Right forelimb (tissue), 1 donor: ENCODE measurements around the gene ACOXL.

Source experiments
- DNase-seq: peaks from one replicate; pipeline ENCODE4 v3.0.0-alpha.2; 2018

ACOXL gene

GRCh38 chr2:110720547-110720946, 11.8 kb upstream of the ACOXL start:
- DNase-seq: no peak

- DNase-seq: no peak
Observed at GRCh38 chr2:110724820-110725219, 7.6 kb upstream of the ACOXL start.

GRCh38 chr2:110725370-110725769, 7.0 kb upstream of the ACOXL start:
- DNase-seq: no peak

- no peak for DNase-seq
Observed at GRCh38 chr2:110725859-110726258, 6.5 kb upstream of the ACOXL start.

DNA sequence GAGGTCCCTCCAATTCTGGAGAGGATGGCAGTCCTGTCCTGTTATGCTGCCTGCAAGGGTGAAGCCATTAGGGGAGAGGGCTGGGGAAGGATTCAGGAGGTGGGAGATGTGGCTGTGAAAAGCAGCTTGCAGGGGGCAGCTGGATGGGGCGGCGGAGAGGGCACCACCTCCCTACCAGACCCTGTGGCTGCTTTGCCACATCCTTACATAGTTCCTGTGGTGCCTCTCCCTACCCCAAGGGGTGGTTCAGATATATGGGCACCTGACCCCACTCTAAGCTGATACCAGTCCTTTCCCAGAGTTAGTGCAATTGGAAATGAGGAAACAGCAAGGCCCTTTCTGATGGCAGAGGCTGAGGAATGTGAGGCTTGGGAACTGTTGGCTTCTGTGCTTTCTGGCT, 6.1 kb upstream of the ACOXL start:
- no peak for DNase-seq

DNA sequence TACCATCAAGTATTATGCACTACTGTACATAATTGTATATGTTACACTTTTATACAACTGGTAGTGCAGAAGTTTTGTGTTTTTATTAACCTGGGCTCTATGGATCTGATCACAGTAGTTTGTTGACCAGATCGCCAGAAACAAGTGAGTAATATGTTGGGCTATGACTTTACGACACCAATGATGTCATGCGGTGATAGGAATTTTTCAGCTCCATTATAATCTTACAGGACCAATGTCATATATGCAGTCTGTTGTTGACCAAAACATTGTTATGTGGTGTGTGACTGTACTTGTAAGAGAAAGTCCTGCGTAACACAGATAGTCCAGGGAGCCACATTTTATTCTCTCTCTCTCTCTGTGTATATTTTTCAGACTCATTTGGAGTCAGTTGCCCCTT, 4.5 kb upstream of the ACOXL start:
- DNase-seq: no peak

DNA sequence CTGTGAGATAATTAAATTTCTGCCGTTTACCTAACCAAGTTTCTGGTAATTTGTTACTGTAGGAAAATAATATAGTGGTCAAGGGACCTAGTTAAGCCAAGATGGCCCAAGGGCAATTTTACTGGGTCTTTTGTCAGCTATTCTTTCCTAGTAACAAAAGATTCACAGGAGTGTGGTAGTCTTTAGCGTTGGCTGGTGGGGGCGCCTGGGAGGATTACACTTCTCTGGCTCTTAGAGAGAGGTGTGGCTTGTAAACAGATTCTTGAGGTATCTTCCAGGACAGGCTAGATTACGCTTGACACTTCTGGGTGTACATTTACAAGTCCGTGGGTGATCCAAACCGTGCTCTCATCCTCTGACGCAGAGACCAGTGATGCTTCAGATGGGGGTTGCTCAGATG, 3.3 kb upstream of the ACOXL start:
- no peak for DNase-seq

- DNase-seq: no peak
Observed at GRCh38 chr2:110731064-110731463, 1.3 kb upstream of the ACOXL start.

GRCh38 chr2:110735366-110735765, 3.0 kb downstream of the ACOXL start:
- DNase-seq: no peak

DNA sequence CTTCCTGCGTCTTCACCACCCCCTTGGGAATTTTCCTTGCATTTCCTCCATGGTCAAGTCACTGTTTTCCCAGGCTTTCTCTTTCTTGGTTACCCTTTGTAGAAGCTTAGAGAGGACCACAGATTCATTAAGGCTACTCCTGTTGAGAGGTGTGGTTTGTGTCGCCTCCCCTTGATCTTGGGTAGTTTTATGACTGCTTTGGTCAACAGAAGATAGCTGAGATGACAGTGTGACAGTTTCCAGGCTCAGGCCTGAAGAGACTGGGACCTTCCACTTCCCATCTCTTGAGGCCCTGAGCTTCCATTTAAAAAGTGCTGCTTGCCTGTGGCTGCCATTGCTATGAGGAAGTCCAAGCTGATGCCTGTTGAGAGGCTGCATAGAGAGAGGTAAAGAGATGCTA, 5.4 kb downstream of the ACOXL start:
- DNase-seq: no peak

GRCh38 chr2:110740747-110741349, 8.5 kb downstream of the ACOXL start:
- no peak for DNase-seq

DNA sequence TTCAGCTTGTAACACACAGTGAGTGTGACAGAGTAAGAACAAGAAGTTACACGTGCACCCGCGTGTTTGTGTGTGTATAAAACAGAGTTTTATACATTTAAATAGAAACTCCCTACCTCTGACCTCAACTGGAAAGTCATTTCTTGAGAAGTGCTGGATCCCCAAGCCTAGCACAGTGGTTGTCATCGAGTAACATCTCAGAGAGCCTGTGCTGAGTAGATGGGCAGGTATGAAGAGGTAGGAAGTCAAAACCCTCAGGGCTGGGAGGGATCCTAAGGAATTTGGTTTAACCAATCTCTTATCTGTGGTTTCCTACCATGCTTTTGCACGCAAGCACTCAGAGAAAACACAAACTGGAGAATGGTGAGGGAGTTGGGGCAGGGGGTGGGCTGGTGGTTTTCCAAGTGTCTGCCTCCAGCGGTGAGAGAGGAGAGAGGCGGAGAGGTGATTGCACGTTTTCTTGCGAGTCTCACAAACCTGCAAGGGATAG, 9.2 kb downstream of the ACOXL start:
- no peak for DNase-seq

GRCh38 chr2:110742412-110742811, 10.0 kb downstream of the ACOXL start:
- DNase-seq: no peak

- DNase-seq: no peak
Observed at GRCh38 chr2:110743600-110743999, 11.2 kb downstream of the ACOXL start.

GRCh38 chr2:110744429-110744828, 12.1 kb downstream of the ACOXL start:
- no peak for DNase-seq

DNA sequence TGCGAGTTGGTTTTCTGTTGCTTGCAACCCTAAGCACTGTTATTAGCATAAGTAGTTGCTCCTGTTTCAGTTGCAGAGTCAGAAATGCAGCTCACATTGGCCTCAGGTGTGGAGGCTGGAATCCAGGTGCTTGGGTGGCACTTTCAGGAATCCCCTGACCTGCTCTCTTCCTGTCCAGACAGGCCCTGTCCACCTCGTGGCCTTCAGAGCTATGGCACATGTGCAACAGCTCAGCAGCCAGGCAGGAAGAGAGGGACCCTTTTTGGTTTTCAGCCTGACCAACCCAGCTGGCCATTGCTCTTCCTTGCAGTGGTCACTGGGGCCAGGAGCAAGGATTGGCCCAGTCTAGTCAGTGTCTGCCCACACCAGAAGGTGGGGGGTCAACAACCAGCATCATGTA, 12.7 kb downstream of the ACOXL start:
- DNase-seq: no peak

- no peak for DNase-seq
Observed at GRCh38 chr2:110746586-110747521, 14.5 kb downstream of the ACOXL start.

GRCh38 chr2:110747522-110748488, 15.4 kb downstream of the ACOXL start:
- no peak for DNase-seq

GRCh38 chr2:110748489-110748867, 16.1 kb downstream of the ACOXL start:
- DNase-seq: no peak

DNA sequence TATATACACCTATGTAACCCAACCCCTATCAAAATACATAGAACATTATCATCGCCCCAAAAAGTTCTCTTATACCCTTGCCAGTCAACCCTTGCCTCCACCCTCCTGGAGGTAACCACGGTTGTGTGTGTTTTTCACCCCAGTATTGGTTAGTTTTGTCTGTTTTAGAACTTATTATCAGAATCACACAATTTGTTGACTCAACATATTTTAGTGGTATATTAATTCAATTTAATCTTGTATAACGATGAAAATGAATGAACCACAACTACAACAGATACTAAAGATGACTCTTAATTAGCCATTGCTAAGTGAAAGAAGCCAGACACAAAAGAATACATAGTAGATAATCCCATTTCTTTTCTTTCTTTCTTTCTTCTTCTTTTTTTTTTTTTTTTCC, 19.3 kb downstream of the ACOXL start:
- no peak for DNase-seq

DNA sequence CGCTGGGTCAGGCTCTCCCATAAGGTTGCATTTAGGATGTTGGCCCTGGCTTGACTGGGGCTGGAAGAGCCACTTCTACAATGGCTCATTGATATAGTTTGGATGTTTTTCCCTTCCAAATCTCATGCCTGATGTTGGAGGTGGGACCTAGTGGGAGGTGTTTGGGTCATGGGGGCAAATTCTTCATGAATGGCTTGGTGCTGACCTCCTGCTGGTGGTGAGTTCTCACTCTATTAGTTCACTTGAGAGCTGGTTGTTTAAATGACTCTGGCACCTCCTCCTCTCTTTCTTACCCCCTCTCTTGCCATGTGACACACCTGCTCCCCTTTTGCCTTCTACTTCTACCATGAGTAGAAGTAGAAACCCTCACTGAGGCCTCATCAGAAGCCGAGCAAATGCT, 20.5 kb downstream of the ACOXL start:
- DNase-seq: no peak

GRCh38 chr2:110755491-110756078, 23.2 kb downstream of the ACOXL start:
- no peak for DNase-seq

- DNase-seq: no peak
Observed at GRCh38 chr2:110759411-110759810, 27.0 kb downstream of the ACOXL start.
